AG09319 (cell line): Measurements from ENCODE around the gene PRMT1.

Source experiments
- DNase-seq: peaks from one replicate; pipeline ENCODE4 v3.0.0-alpha.2; 2010; ENCODE audit warnings: low read depth; ENCODE audit errors: extremely low read depth
- TF ChIP-seq, protein P1 (sequence below): IDR thresholded peaks from 2 replicates; pipeline ENCODE4 v1.5.1; 2011; ENCODE audit warnings: low read depth, mild to moderate bottlenecking, inconsistent platforms, low read length, moderate library complexity

Gene PRMT1

DNA sequence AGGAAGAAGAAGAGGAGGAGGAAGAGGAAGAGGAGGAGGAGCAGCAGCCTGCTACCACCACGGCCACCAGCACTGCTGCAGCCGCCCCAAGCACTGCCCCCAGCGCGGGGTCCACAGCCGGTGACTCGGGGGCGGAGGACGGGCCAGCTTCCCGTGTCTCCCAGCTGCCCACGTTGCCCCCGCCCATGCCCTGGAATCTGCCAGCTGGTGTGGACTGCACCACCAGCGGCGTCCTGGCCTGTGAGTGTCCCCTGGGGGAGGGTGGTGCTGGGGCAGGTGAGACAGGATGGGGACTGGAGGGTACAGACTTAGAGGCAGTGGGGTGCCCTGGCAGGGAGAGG is 23.6 kb upstream of the PRMT1 start:
- TF ChIP-seq, protein P1, sequence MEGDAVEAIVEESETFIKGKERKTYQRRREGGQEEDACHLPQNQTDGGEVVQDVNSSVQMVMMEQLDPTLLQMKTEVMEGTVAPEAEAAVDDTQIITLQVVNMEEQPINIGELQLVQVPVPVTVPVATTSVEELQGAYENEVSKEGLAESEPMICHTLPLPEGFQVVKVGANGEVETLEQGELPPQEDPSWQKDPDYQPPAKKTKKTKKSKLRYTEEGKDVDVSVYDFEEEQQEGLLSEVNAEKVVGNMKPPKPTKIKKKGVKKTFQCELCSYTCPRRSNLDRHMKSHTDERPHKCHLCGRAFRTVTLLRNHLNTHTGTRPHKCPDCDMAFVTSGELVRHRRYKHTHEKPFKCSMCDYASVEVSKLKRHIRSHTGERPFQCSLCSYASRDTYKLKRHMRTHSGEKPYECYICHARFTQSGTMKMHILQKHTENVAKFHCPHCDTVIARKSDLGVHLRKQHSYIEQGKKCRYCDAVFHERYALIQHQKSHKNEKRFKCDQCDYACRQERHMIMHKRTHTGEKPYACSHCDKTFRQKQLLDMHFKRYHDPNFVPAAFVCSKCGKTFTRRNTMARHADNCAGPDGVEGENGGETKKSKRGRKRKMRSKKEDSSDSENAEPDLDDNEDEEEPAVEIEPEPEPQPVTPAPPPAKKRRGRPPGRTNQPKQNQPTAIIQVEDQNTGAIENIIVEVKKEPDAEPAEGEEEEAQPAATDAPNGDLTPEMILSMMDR: no peak
- no peak for DNase-seq

GRCh38 chr19:49654581-49654980 is 22.5 kb upstream of the PRMT1 start:
- no peak for DNase-seq
- TF ChIP-seq, protein P1: no peak

DNA sequence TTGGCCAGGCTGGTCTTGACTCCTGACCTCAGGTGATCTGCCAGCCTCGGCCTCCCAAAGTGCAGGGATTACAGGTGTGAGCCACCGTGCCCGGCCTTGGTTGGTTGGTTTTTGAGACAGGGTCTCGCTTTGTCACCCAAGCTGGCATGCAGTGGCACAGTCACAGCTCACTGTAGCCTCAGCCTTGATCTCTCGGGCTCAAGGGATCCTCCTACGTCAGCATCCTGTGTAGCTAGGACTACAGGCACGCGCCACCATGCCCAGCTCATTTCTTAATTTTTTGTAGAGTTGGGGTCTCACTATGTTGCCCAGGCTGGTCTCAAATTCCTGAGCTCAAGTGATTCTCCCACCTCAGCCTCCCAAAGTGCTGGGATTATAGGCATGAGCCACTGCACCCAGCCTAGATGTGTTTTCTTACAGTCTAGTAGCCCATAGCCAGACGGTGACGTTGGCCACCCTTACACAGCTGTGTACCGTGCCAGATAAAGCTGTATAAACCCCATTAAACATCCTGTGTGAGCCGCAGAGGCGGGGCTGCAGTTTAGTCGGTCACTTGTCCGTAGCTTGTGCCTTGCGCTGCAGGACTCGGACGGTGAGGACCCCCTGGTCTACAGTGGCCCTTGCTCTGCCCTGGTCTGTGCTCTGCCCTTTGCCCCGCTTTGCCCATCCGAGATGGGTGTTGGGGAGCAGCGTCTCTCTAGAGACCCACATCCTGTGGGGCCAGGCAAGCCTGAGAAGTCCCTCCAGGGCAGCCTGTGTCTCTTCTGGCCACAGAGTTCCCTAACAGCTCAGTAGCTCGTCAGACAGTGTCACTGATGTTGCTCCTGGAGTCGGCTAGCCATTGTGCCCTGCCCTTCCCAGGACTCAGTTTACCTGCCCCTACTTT is 21.3 kb upstream of the PRMT1 start:
- TF ChIP-seq, protein P1: no peak
- DNase-seq: no peak

DNA sequence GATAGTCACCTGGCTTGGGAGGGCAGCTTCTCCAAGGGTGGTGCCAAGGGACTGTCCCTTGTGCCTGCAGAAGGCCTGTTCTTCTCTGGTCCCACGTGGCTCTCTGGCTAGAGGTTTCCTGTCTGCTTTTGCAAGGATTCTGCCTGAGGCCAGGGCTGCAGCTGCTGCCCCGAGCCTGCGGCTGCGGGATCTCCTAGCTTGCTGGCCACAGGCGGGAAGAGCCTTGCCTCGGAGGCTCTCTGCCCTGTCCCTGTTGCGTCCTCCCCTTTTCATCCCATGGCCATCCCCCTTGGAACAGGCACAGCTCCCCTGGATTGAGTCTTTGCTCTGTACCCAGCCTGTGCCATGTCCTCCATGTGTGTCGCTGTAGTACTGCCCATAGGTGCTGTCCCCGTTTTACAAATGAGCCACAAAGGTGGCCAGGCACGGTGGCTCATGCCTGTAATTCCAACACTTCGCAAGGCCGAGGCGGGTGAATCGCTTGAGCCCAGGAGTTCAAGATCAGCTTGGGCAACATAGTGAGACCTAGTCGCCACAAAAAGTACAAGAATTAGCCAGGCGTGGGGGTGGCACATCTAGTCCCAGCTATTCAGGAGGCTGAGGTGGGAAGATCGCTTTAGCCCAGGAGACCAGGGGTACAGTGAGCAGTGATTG is 20.5 kb upstream of the PRMT1 start:
- TF ChIP-seq, protein P1: no peak

GRCh38 chr19:49657493-49658138 is 19.5 kb upstream of the PRMT1 start:
- TF ChIP-seq, protein P1: no peak
- no peak for DNase-seq

More for the DNA sequence above, 20.5 kb upstream of the PRMT1 start:
- DNase-seq: no peak

- TF ChIP-seq, protein P1: no peak
- DNase-seq: no peak
These were observed 18.9 kb upstream of the PRMT1 start for GRCh38 chr19:49658139-49658517.
